Transverse colon (tissue), 4 donors: ENCODE results near the gene USP6NL. TPM values are rescaled to one million over a fixed set of nuclear protein-coding genes. Genes with fewer than 3 reads are reported as not detected.

Source experiments
- DNase-seq: peaks from one replicate; pipeline ENCODE4 v3.0.0-alpha.2; 2019
- H3K27ac ChIP-seq, 4 donors: fragments of 200-600 bp; sonication (generic); 2 replicates each; pipeline ENCODE4 v1.5.1; 2016 to 2018; ENCODE audit warnings: inconsistent platforms in 4 of 4
- H3K27me3 ChIP-seq: fragments of 200-600 bp; sonication (generic); 2 replicates; pipeline ENCODE4 v1.5.1; 2017; ENCODE audit warnings: inconsistent platforms
- H3K36me3 ChIP-seq, 4 donors: fragments of 200-600 bp; sonication (generic); 2 replicates each; pipeline ENCODE4 v1.5.1; 2017 to 2019; ENCODE audit warnings: inconsistent platforms in 4 of 4
- H3K4me1 ChIP-seq, 4 donors: fragments of 200-600 bp; sonication (generic); 2 replicates each; pipeline ENCODE4 v1.5.1; 2017 to 2020; ENCODE audit warnings: inconsistent platforms in 4 of 4
- H3K4me3 ChIP-seq, 4 donors: fragments of 200-600 bp; sonication (generic); 1 replicate in 1 of 4; 2 replicates in 3 of 4; pipeline versions ENCODE4 v1.5.1 to v1.6.1; 2017 to 2019; ENCODE audit warnings: inconsistent platforms in 4 of 4
- H3K9me3 ChIP-seq, 2 donors: fragments of 200-600 bp; sonication (generic); 2 replicates each; pipeline ENCODE4 v1.5.1; 2017 to 2019; ENCODE audit warnings: inconsistent platforms in 2 of 2
- EP300 ChIP-seq: sonication (generic); formaldehyde crosslinking; IDR thresholded peaks from one replicate; pipeline ENCODE4 v1.6.1; 2017; ENCODE audit warnings: antibody characterized with exemption, low read depth
- POLR2A ChIP-seq: fragments of 450-650 bp; IDR thresholded peaks from one replicate; pipeline ENCODE4 v1.6.1; 2016; ENCODE audit warnings: antibody characterized with exemption, mild to moderate bottlenecking, moderate library complexity
- POLR2AphosphoS5 ChIP-seq, 3 donors: sonication (generic); formaldehyde crosslinking; IDR thresholded peaks; one replicate each; pipeline ENCODE4 v1.6.1; 2016; ENCODE audit warnings: antibody characterized with exemption in 3 of 3
- WGBS, 2 donors: methylation state at CpG; one replicate each; pipeline ENCODE4 v1.1.5; 2018; ENCODE audit warnings: low coverage in 1 of 2; 5-methylcytosine and 5-hydroxymethylcytosine counted together
- in situ Hi-C, 4 donors: fragments of 200-750 bp; cut with MboI; loops; one replicate each; pipeline versions ENCODE4 v1.15.0 to v1.15.1; 2017; ENCODE audit warnings: low sequenced_read_pairs in 3 of 4, low pct_ligation_motif_present in 1 of 4, low pct_unique_long_range_greater_than_20kb in 1 of 4
- intact Hi-C: fragments of 100-400 bp; cut with DNase I; formaldehyde crosslinking; loops from one replicate; pipeline ENCODE4 v1.15.1; 2023; ENCODE audit warnings: low total_unique reads
- total RNA-seq, 4 donors: library from RNA; depleted of rRNA; stranded (reverse); fragments of >200 nt; gene quantifications; one replicate each; pipeline ENCODE4 v1.1.0, GENCODE V29; 2016
- TF ChIP-seq, protein P1 (sequence below), 5 experiments: fragments of 200-600 bp in 3 of 5; fragments of 450-650 bp in 2 of 5; sonication (generic) in 3 of 5; IDR thresholded peaks; 1 replicate in 2 of 5; 2 replicates in 3 of 5; pipeline ENCODE4 v1.5.1; 2016 to 2017; ENCODE audit warnings: antibody characterized with exemption in 5 of 5, inconsistent platforms in 3 of 5, mild to moderate bottlenecking in 2 of 5, moderate library complexity in 1 of 5

USP6NL gene
- total RNA-seq, 4 donors from 2014 or later, result 17.3 to 45.8 (median 26.6) TPM

DNA sequence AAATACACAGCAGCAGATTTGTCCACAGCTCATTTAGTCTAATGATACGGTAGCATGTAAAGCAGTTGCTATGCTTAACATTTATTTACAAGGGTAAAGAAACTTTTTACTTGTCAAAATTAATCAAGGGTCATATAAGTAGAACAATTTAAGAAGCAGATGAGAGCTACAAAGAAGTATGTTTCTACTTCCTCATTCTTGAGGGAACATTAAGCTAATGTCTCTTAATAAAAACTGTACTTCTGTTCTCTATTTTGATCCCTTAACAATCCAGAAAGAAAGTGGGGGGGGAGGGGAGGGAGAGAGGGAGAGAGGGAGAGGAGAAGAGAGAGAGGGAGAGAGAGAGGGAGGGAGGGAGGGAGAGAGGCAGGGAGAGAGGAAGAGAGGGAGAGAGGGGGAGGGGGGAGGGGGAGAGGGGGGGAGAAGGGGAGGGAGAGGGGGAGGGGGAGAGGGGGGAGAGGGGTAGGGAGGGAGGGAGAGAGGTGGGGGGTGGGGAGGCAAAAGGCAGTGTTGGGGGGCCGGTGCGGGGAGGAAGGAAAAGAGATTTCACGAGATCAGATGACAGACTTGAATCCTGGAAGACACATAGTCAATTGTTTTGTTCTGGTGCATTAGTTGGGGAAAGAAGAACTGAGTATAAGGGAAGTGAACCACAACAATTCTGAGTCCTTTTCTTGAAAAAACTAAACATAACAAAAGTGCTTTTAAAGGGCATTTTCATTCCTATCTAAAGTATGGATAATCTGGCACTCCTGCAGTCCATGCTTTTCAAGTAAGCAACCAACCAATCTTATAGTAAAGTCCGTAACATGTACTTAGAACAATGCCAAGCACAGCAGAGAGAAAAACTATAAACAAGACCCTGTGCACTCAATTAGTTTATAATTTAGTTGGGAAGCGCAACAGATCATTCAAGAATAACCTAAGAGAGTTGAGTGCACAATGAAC lies 128.0 kb downstream of the USP6NL start:
- Histone ChIP-seq H3K27me3 (no peaks in the 10 kb centered on the region), H3K27ac (peak overlapping the region in 1 of 4 donors; percentile 16), H3K9me3 (no peaks in the 10 kb centered on the region), H3K4me3 (no peak overlapping the region), H3K4me1 (no peaks in the 10 kb centered on the region), H3K36me3 (peaks cover 0 to 24% (median 2%) of the 10 kb centered on the region in 4 donors)
- in situ Hi-C loops, result no loop called here
- WGBS, 2 donors, result 85% methylated on average over 5 to 6 of the region's 6 CpGs
- no peak for DNase-seq
- TF ChIP-seq POLR2A (no peak), EP300 (no peak), POLR2AphosphoS5 (IDR thresholded peaks at IDR 0.05) (no peak)
- TF ChIP-seq, protein P1, sequence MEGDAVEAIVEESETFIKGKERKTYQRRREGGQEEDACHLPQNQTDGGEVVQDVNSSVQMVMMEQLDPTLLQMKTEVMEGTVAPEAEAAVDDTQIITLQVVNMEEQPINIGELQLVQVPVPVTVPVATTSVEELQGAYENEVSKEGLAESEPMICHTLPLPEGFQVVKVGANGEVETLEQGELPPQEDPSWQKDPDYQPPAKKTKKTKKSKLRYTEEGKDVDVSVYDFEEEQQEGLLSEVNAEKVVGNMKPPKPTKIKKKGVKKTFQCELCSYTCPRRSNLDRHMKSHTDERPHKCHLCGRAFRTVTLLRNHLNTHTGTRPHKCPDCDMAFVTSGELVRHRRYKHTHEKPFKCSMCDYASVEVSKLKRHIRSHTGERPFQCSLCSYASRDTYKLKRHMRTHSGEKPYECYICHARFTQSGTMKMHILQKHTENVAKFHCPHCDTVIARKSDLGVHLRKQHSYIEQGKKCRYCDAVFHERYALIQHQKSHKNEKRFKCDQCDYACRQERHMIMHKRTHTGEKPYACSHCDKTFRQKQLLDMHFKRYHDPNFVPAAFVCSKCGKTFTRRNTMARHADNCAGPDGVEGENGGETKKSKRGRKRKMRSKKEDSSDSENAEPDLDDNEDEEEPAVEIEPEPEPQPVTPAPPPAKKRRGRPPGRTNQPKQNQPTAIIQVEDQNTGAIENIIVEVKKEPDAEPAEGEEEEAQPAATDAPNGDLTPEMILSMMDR (IDR thresholded peaks at IDR 0.05), result no peak
- intact Hi-C loops, result no loop called here

DNA sequence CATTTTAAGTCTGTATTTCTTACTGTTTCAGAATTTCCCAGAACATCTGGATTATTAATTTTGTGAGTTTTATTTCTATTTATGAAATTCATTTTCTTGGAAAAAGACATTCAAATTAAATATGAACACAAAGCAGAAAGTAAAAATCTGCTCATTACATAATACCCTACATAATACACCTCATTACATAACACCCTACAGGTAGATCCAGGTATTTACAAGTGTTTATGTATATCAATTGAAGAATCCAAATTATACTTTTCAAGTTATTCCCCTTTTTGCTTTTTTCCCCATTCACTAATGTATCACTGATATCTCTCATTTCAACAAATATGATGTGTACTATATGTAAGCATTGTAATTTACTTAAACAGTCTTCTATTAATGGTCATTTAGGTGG lies 129.1 kb downstream of the USP6NL start:
- TF ChIP-seq POLR2A (no peak), POLR2AphosphoS5 (IDR thresholded peaks at IDR 0.05) (no peak), EP300 (no peak)
- TF ChIP-seq, protein P1 (IDR thresholded peaks at IDR 0.05), result no peak
- intact Hi-C loops (no loop called here), in situ Hi-C loops (no loop called here)

DNA sequence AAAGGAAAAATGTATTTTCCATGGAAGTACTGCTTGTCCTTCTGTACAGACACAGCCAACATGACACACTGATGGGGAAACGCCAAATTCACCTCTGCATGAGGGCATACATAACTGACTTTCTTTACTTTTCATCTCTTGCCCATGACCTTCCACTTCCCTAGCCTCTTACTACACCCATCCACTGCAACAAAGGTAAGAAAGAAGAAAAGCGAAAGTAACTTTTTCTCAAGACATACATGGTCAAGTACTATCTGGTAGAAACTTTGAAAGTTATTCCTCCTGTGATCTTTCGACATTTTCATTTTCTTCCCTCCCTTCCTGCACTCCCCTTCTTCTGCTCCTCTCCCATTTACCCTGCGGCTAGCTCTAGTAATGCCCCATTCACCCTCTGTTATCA lies 130.8 kb downstream of the USP6NL start:
- in situ Hi-C loops, result no loop called here
- DNase-seq, result no peak
- no peaks in the 10 kb centered on the region for H3K4me1 ChIP-seq
- H3K36me3 ChIP-seq, result peaks cover 0 to 29% (median 2%) of the 10 kb centered on the region in 4 donors
- no peaks in the 10 kb centered on the region for H3K27me3 ChIP-seq
- intact Hi-C loops, result no loop called here
- no peak overlapping the region for H3K27ac ChIP-seq
- WGBS, 2 donors, result 95 to 98% methylated on average over 4 of the region's 4 CpGs
- TF ChIP-seq POLR2AphosphoS5 (IDR thresholded peaks at IDR 0.05), result no peak
- TF ChIP-seq POLR2A, result no peak
- no peak for TF ChIP-seq EP300
- TF ChIP-seq, protein P1 (IDR thresholded peaks at IDR 0.05), result no peak
- no peak overlapping the region for H3K4me3 ChIP-seq
- H3K9me3 ChIP-seq, result no peaks in the 10 kb centered on the region

More for the DNA sequence above, 129.1 kb downstream of the USP6NL start:
- no peak for DNase-seq
- Histone ChIP-seq H3K27me3 (no peaks in the 10 kb centered on the region), H3K4me3 (no peak overlapping the region), H3K9me3 (no peaks in the 10 kb centered on the region), H3K4me1 (no peaks in the 10 kb centered on the region), H3K36me3 (peaks cover 0 to 29% (median 2%) of the 10 kb centered on the region in 4 donors), H3K27ac (no peak overlapping the region)

DNA sequence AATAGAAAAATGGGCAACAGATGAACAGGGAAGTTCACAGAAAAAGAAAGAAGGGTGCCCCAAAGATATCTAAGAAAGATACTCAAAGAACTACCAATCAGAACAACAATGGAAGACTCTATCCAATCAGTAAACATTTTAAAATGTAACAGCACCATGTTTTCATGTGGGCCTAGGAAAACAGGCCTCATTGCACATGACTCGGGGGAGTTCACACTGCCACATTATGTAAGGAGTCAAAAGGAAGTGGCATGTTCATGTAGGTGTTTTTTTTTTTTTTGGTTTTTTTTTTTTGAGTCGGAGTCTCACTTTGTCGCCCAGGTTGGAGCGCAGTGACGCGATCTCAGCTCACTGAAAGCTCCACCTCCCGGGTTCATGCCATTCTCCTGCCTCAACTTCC lies 132.2 kb downstream of the USP6NL start:
- in situ Hi-C loops (no loop called here), intact Hi-C loops (no loop called here)
- Histone ChIP-seq H3K27ac (no peak overlapping the region), H3K4me3 (no peak overlapping the region), H3K36me3 (peaks cover 0 to 18% (median 0%) of the 10 kb centered on the region in 4 donors), H3K9me3 (no peaks in the 10 kb centered on the region), H3K4me1 (no peaks in the 10 kb centered on the region), H3K27me3 (no peaks in the 10 kb centered on the region)
- no peak for DNase-seq
- 84 to 97% methylated on average over 3 to 7 of the region's 7 CpGs for WGBS, 2 donors
- TF ChIP-seq POLR2A (no peak), POLR2AphosphoS5 (IDR thresholded peaks at IDR 0.05) (no peak), EP300 (no peak)
- TF ChIP-seq, protein P1 (IDR thresholded peaks at IDR 0.05), result no peak
